ENCODE measurements around the gene ENDOU.

ENDOU gene

DNA sequence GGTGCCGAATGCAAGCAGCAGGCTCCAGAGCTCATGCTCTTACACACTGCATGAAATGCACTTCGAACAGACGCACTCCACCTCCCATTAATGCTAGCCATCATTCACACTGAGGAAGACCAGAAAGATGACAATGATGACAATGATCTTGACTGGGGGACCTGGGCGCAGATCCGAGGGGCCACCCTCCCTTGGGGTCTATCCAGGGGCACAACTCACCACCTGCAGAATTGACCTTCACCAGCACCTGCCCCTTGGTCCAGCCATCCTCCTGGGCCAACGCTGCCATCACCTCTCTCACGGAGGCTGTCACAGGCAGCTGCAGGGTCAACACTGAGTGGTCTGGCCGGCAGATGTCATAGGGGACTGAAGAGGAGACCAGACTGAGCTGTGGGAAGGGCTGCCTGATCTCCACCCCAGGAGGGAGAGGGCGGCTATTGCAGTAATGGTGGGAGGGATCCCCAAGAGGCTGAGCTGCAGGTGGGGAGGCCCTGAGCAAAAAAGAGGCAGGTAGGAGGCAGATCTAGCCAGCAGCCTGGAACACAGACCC lies 18.1 kb upstream of the ENDOU start:
- H3K4me3 ChIP-seq, result no peak overlapping the region
- H3K27ac ChIP-seq, result no peak overlapping the region
- no peak for DNase-seq (ENCODE audit: low spot score)
- TF ChIP-seq, protein P1, sequence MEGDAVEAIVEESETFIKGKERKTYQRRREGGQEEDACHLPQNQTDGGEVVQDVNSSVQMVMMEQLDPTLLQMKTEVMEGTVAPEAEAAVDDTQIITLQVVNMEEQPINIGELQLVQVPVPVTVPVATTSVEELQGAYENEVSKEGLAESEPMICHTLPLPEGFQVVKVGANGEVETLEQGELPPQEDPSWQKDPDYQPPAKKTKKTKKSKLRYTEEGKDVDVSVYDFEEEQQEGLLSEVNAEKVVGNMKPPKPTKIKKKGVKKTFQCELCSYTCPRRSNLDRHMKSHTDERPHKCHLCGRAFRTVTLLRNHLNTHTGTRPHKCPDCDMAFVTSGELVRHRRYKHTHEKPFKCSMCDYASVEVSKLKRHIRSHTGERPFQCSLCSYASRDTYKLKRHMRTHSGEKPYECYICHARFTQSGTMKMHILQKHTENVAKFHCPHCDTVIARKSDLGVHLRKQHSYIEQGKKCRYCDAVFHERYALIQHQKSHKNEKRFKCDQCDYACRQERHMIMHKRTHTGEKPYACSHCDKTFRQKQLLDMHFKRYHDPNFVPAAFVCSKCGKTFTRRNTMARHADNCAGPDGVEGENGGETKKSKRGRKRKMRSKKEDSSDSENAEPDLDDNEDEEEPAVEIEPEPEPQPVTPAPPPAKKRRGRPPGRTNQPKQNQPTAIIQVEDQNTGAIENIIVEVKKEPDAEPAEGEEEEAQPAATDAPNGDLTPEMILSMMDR (IDR thresholded peaks at IDR 0.05), result no peak

DNA sequence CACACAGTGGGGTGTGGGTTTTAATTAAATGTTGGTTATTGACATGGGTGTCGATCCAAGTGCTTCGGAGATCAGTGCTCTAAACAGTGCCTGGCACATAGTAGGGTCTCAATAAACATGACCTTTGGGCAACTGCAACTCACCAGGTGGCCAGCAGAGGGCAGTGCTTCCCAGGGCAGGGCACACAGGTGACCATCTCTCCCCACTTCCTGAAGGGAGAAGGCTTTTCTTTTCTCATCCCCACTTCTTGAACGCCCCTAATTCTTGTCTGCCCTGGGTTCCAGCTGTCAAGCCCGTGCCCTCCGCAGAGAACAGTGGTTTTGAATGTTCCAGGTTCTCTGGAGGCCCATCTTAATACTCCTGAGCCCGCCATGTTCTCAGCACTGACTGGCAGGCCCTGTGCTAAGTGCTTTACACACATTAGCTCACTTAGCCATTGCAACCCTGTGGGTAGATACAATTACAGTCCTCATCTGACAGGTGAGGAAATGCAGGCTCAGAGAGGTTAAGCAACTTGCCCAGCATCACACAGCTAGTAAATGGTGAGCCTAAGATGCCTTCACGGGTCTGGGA lies 17.0 kb upstream of the ENDOU start:
- DNase-seq (ENCODE audit: low spot score), result no peak
- H3K27ac ChIP-seq, result no peak overlapping the region
- TF ChIP-seq, protein P1 (IDR thresholded peaks at IDR 0.05), result peak; percentile 86

DNA sequence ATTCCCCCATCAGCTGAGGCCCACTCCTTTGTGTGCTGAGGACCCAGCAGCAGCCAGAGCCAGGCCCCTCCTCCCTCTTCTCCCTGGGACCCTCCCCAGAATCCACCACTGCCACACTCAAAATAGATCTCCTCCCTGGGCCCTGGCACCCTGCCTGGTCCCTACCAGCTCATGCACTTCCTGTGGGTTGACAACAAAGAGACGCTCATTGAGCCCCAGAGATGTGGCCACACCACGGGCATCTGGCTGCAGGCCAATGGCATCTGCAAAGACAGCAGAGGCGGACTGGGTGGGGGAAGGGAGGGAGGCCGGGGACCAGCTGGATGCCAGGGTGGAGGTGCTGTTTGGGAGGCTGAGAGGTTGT lies 16.0 kb upstream of the ENDOU start:
- DNase-seq (ENCODE audit: low spot score), result no peak
- Histone ChIP-seq H3K27ac (peak overlapping the region in 1 of 2 donors; percentile 60), H3K4me3 (no peak overlapping the region)
- TF ChIP-seq, protein P1 (IDR thresholded peaks at IDR 0.05), result no peak

More for the DNA sequence above, 17.0 kb upstream of the ENDOU start:
- H3K4me3 ChIP-seq, result no peak overlapping the region

DNA sequence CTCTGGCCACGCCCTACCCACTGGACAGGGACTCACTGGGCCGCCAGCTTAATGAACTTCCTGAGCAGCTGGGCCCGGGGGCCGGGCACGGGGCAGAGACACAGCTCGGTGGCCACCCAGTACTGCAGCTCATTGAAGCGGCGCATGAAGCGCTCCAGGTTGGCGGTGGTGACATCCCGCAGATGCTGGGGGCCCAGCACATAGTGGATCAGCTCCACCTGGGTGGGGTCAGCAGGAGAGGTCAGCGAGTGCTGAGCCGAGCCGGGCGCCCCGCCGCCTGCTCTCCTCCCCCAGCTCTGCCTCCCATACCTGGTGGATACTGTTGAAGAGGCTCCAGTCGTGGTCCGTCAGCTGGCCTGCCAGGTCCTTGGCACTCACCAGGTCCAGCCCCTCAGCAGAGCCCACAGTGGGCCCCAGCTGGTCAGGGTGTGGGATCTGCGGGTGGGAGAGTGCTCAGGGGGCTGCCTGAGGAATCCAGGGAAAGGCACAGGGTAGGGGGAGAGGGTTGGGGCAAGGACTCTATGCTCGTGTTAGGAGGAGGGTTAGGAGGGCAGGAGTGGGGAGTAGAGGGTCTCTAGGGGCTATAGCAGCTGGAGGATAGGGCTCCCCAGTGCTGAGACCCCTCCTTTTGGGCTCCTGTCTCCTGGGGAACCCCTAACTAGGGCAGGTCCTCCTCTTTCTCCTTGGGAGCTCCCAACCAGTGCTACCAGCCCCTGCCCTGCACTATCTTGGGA lies 15.5 kb upstream of the ENDOU start:
- no peak for DNase-seq (ENCODE audit: low spot score)
- TF ChIP-seq, protein P1 (IDR thresholded peaks at IDR 0.05), result no peak
- H3K27ac ChIP-seq, result peak overlapping the region in 1 of 2 donors; percentile 60
- H3K4me3 ChIP-seq, result no peak overlapping the region

DNA sequence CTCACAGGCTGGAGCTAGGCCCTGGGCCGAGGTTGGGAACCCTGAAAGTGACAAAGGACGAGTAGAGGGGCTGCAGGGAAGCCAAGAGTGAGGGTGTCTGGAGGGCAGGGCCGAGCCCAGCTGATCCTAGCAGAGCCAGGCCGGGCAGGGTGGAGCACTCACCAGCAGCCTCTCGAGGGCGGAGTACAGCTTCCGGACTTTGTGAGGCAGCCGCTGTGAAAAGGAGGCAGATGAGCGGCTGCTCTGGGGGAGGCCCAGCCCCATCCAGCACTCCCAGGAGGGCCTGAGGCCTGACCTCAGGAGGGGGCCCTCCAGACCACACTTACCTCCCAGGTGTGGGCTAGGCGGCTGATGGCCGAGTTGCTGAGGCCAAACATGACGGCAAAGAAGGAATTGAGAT lies 14.7 kb upstream of the ENDOU start:
- TF ChIP-seq, protein P1 (IDR thresholded peaks at IDR 0.05), result no peak
- DNase-seq (ENCODE audit: low spot score), result no peak
- Histone ChIP-seq H3K27ac (peak overlapping the region in 1 of 2 donors; percentile 60), H3K4me3 (no peak overlapping the region)

DNA sequence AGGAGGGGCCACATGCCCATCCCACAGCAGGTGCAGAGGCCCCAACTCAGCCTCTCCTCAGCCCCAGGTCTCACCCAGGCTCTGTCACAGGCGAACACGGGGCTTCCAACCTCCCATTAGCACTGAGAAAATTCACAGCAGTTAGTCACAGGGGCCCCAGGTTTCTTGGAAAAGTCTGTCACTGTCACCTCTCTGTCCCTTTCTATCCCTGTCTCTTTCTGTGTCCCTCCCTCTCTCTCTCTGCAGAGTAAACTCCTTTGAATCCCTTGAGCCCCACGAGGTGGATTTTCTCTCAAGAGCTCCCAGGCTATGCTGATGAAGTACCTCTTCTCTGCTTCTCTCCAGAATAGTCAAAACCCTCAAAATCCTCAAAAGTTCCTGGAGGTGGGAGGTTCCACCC lies 14.0 kb upstream of the ENDOU start:
- TF ChIP-seq, protein P1 (IDR thresholded peaks at IDR 0.05), result no peak
- Histone ChIP-seq H3K4me3 (no peak overlapping the region), H3K27ac (peak overlapping the region in 1 of 2 donors; percentile 92)
- DNase-seq (ENCODE audit: low spot score), result no peak

Data from coronary artery (tissue), 2 donors.